DND-41 (cell line): ENCODE measurements around the gene OSBP2.

Source experiments
- CTCF ChIP-seq: IDR thresholded peaks from 2 replicates; pipeline ENCODE4 v1.5.1; 2012; ENCODE audit warnings: borderline replicate concordance, low read length, moderate library complexity, mild to moderate bottlenecking; ENCODE audit not compliant: poor library complexity, severe bottlenecking; ENCODE audit errors: extremely low read depth
- EZH2 ChIP-seq: IDR thresholded peaks from 3 replicates; pipeline ENCODE4 v1.6.1; 2012; ENCODE audit warnings: borderline replicate concordance, low read depth, mild to moderate bottlenecking, moderate library complexity, low read length, inconsistent platforms; ENCODE audit not compliant: severe bottlenecking

GRCh38 chr22:30861131-30861530 lies 166.5 kb downstream of the OSBP2 start:
- TF ChIP-seq EZH2, result no peak
- TF ChIP-seq CTCF, result no peak
